Measurements from ENCODE around the gene CSNK2B.

CSNK2B gene

DNA sequence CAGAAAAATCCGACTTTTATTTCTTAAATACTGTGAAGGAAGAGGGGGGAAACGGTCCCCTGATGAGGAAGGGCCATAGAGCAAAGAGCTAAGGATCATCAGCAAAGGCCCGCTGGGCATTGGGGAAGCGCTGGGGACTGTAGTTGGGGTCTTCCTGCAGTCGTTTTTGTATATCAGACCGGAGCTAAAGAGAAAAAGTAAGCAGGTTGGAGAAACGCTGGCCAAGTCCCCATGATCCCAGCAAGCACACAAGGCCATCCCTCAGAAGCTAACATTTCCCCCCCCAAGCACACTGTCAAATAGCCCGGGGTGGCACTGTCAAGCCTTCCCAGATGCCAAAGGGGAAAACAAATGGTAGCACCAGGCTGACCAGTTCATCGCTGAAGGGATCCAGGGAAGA lies 26.8 kb upstream of the CSNK2B start:
- DNase-seq, result no peak

DNA sequence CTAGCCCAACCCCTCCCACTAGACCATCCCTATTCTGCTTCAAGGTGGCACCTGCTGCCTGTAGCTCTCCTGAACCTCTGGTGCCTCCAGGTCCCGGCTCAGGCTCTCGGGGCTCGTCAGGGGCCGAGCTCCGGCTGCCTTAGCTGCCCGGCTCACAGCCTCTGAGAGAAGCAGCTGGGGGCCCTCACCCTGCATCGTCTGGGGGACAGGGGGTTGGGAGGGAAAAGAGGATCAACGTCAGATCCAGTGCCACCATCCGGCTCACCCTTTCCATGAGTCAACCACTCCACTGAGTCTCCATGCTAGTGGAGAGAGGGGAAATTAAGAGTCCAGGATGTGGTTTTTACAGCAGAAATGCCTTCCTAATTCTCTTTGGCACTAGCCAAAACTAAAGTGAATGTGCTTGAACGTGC lies 26.4 kb upstream of the CSNK2B start:
- DNase-seq, result no peak

DNA sequence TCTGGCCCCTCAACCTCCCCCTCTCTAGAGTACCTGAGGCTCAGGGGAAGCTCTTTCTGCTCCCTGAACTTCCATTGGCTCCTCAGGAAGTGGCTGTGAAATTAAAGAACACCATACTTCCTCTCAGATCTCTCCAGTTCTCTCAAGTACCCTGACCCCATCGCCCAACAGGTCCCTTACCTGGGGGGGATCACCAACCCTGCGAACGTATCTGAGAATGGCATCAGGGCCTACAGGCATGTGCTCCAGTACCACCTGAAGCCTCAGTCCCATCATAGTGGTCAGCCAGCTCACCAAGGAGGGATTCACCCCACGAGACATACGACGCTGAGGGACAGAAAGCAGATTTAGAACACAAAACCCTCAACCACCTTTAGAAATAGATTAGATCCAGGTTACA lies 25.3 kb upstream of the CSNK2B start:
- no peak for DNase-seq

DNA sequence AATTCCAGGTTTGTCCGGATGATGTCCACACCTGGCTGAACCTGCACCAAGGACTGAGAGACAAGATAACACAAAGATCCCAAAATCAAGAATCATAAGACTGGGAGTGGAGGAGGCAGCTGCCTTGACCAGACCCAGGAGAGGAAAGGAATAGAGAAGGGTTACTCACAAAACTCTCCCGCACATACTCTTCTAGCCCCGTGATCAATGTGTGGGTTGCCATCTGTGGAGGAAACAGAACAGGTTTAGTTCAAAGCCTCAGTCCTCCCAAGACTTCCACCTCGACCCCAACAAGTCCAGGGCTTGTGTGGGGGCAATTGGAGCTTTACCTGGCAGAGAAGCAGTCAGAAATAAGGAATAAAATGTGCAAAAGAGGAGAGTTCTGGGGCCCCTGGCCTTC lies 24.5 kb upstream of the CSNK2B start:
- no peak for DNase-seq

DNA sequence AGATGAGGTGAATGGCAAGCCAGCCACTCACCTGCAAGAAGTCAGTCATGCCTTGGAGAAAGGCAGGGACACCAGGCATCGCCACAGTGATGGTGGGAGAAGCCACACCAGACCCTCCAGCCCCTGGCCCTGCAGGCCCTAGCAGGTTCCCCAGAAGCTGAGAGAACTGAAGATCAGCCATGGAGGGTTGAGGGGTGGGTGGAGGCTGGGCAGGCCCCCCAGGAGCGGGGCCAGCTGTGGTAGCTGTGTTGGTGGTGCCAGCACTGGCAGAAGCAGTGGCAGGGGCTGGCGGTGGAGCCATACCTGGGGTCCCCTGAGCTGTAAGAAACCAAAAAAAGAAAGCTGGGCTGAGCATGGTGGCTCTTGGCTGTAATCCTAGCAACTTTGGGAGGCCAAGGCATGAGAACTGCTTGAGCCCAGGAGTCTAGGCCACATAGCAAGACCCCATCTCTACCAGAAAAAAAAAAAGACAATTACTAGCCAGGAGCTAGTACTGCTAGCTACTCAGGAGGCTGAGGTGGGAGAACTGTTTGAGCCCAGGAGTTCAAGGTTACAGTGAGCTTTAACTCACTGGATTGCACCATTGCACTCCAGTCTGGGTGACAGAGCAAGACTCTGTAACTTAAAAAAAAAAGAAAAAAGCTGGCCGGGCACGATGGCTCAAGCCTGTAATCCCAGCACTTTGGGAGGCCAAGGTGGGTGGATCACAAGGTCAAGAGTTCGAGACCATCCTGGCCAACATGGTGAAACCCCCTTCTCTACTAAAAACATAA lies 22.9 kb upstream of the CSNK2B start:
- no peak for DNase-seq

DNA sequence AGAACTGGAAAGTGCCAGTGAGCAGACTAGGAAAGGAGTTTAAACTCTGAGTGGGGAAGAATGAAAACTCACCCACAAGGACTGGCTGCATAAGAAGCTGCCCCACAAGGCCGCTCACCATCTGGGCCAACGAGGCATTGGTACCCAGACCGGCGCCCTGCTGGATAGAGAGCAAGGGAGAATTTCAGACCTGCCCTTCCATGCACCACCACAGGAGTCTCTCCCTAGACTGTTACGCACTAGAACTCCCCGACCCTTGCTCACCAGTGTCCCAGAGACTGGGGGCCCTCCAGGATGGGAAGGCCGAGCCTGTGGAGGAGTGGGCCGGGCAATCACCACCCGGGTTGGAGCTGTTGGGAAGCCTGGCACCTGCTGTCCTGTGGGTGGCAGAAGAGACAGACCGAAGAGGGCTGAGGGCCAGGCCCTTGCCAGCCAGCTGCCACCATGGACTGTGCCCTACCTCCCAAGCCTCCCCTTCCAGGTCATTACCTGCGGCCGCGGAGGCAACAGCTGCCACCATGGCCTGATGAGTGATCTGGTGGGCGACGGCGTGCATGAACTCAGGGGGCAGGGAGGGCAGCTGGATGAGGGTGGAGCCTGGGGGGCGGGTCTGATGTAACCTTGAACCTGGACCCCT lies 21.9 kb upstream of the CSNK2B start:
- DNase-seq, result no peak

DNA sequence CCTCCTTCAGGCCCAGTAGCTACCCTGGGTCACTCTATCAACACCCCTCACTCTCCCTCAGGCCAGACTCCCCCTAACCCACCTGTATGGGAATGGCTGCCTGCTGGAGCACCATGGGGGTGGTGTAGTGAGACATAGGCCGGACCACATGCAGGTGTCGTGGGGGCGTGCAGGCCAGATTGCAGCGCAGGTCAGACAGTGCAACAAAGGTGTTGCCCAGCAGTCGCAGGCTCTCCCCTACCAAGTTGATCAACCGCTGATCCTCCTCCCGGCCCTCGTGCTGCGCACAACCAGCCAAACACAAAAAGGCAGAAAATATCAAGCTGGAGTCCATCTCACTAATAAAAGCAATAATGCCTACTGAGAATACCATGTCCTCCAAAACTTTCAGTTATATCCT lies 20.6 kb upstream of the CSNK2B start:
- DNase-seq, result no peak

DNA sequence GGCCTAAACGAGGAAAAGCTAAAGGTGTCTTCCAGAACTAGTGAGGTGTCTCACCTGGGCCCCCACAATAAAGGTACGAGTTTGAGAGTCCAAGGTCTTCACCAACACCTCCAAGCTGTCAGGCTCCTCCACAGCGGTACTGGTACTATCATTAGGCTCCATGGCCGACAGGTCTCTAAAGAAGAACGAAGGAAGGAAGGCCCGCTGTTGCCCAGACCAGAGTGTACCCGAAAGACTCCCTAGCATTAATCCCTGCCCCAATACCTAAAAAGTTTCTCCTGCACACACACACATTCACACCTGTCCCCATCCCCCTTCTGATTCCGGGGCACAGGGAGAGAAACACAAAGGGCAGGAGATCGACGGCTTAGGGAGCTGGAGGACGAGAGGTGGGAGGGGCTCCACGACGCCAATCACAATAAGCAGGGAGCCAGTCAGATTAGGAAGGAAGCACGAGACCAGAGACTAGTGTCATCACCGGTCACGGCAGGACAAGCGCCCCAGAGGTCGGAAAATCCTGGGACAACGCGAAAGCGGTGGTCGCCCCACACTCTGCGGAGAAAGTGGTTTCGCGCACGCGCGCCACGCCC lies 14.2 kb upstream of the CSNK2B start:
- peak; percentile 68 to 83 for DNase-seq

DNA sequence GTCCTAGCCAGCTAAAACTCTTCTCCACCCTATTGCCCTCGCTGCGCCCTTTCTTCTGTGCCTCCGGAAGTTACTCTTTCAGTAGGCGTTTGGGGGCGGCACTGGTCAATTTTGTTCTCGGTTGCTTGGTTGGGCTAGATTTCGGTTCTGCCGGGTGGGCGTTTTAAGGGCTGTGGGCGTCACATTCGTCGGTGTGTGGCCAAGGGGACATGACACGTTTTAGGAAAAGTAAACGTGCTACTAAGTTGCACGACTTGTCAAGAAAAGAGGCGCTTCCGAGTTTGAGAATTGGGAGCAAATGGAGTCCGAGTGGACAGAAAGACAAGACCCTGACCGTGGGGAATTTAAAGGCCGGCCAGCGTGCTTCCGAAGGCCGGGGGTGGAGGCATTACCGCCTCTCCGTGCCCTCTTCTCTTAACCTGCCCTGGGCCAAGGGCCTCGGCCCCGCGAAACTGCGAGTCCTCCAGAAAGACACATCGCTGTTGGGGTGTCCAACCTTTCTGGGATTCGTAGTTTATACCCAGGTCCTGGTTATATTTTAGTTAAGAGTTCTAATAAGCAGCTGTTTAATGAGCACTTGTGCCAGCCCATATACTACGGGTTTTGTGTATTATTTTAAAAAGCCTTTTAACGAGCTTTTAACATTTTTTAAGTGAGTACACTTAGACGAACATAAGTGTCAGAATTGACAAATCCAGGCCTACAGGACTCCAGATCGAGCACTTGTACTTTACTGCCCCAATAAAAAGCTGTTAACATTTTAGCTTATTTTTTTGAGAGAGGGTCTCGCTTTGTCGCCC lies 12.8 kb upstream of the CSNK2B start:
- peak; percentile 95 to 99 for DNase-seq

DNA sequence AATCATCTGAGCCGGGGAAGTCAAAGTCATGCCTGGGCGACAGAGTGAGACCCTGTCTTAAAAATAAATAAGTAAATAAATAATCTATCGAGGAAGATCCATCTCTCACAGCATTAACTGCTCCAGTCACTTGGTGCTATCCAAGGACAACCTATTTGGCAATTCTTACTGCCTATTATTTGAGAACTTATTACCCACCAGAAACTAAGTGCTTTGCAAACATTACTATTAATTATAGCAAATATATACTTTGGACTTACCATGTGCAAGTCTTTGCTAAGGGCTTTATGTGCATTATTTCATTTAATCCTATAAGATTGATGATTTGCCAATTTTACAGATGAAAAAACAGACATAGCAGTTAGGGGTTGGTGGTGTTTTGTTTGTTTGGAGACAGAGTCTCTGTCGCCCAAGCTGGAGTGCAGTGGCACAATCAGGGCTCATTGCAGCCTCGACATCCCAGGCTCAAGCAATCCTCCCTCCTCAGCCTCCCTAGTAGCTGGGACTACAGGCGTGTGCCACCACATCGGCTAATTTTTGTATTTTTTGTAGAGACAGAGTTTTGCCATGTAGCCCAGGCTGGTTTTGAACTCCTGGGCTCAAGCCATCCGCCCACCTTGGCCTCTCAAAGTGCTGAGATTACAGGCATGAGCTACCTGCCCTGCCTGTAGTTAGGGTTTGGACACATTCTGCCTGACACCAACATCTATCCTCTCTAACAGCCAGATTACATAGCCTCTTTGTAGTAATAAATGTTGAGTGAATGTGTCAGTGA lies 11.1 kb upstream of the CSNK2B start:
- no peak for DNase-seq

DNA sequence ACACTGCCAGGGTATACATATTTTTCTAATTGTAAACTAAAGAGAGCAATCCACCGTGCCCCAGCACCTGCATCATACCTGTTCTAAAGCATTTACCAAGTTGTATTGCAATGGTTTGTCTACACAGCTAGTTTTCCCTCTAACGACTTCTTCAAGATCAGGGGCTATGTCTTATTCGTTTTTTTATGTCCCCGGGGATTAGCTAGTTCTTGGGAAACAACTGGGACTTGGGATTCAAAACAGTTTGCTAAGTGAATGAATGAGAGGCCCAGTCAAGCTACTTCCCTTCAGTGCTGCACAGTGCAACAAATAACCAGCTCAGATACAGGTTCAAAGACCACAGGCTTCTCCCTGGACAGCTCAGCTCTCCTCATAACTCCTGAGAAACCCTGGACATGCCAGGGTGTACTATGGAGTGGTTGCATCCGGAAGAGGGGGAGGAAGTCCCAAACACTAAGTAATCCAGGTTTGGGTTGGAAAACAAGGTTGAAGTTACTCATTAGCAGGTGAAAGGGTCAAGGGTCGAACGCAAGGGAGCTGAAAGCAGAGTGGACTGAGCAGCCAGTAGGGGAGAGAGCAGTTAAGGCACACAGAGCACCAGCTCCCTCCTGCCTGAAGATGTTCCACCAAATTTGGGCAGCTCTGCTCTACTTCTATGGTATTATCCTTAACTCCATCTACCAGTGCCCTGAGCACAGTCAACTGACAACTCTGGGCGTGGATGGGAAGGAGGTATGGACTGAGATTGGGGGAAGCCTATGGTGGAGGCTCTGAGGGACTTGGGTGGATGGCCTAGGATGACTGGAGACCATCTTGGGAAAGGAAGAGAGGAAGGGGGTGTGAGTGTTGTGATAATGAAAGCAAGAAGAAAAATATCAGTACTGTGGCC lies 10.3 kb upstream of the CSNK2B start, which contains the start of gene APOM:
Gene APOM, plus strand, starts transcription at position 546 of the 889 bp plus-strand sequence. Its CDS starts 73 bp downstream, at position 619.
- no peak for DNase-seq

DNA sequence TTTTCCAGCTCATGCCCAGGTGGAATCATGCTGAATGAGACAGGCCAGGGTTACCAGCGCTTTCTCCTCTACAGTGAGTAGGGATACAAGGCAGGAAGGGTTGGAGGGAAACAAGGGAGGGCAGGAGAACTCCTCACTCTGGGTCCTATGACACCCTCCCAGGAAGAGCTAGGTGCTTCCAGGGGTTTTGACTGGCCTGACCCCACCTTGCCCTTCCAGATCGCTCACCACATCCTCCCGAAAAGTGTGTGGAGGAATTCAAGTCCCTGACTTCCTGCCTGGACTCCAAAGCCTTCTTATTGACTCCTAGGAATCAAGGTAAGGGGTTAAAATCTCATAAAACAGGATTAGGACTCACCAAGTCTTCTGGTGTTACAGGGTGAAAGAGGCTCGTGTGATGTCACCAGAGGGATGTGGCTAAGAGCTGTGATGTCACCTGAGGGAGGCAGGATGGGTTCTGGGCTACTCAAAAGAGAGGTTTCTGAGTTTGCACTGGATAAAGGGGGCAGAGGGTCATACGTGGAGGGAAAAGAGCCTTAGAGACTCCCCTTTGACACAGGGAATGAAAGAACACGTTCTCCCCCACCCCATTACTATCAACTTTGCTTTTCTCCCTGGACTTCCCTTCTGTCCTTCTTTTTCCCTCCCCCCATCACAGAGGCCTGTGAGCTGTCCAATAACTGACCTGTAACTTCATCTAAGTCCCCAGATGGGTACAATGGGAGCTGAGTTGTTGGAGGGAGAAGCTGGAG lies 8.3 kb upstream of the CSNK2B start:
- DNase-seq, result no peak

DNA sequence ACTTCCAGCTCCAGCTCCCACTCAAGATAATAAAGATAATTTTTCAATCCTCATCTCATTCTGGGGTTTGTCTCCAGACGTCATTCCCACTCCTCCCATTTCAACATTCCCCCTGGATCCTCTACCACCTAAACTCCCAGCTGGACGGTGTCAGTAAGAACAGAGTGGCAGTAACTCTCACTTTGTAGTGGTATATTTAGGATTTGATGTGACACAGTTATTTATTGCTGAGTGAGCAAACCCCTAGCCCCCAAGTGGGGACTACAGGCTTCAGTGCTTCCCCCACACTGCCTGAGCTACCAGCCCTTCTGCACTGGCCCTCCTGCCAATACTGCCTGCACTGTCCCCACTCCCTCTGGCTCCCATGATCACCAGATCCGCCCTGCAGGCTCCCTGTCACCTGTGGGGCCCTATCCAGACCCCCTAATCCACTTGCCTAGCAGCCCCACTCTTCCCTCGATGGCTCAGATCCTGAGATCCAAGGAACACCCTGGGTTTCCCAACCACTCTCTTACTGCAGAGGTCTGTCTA lies 7.7 kb upstream of the CSNK2B start:
- no peak for DNase-seq

DNA sequence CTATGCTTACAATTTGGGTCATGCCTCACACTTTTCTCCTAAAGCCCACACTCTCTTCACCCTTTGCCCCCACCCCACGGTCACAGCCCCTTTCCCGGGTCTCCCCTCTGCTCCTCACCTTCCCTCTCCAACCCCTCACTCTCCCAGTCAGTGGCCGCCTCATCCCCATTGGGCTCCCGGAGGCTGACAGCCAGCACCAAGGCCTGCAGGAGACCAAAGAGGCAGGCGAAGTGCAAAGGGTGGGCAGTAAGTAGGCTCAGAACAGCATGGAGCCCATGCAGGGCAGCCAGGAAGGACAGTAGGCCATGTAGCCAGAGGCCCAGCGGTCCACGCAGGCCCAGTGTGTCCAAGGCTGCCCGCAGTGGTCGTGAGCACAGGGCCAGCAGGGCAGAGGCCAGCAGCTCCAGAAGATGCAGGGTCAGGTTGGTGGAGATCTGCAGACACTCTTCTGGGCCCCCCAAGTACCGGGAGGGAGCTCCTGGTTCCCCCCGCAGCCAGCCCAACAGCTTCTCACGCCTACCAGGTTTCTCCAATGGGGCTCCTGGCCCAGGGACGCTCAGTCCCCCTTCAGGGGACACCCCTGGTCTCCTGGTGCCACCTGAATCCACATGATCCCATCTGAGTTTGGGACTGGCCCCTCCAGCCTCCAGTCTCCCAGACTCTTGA lies 6.8 kb upstream of the CSNK2B start:
- DNase-seq, result no peak

DNA sequence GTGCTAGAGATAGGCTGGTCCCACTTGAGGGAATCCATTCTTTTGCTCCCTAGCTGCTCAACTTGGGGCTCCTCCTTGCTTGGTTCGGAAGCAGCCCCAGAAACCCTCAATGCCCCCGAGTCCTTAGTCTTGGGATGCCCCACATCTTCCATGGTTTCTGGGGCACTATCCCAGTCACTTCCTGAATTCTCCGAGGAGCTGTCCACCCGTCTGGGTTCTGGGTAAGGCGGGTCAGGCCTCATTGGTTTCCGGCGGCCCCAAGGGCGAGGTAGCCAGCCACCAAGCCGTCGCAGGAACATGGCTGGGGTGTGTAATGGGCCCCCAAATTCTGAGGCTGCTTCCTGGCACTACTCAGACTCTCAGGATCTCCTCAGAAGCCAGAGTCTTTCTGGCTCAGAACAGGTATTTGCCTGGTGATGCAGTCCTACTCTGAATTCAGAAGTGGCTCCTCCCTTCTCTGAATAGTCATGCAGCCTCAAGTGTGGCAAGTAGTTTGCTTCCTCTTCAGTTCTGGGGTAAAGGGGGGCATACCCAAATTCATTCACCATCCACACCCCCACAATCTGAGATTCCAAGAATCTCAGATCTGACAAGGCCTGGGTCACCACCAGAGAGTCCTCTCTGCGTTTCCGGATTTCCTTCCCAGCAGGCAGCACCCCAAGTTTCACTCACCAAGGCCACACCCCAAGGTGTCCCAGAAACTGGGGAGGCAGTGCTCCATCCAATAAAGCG lies 6.1 kb upstream of the CSNK2B start:
- peak in 1 of 2 experiments; percentile 16 for DNase-seq

DNA sequence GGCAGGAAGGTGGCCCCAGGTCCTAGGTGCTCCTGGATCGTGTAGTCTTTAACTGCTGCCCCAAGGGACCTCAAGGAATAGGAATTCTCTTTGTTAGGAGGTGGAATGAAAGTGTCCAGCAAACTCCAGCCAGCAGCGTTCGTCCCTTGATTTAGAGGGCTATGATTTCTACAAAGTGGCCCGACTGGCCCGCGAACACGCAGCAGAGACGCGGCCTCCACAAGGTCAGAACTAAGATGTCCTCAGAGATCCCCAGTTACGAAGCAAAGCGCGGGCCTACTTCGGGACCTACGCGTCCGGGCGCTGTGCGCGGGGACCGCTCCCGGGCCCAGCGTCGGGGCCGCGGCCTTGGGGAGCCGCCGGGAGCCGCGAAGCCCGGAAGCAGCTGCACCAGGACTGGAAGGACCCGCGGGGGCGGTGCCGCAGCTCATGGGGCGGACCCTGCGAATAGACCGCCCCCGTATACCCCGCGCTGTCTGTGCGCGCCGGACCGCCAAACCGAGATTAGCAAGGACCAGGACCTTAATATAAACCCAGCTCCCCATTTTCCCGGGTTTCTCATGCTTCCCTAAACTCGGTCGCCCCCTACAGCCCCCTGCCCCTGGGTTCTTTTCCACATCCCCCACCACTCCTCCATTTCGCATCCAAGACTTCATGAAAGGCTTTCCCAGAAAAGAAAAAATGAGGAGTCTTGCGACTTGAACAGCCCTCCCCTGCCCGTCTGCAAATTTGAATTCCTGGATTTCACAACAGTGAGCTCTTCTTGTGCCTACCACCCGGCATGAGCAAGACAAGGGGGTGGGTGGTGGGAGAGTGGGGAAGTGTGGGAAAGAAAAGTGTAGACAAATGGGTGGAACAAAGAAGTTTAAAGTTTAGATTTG lies 5.3 kb upstream of the CSNK2B start, which contains the start of gene C6orf47:
Gene C6orf47, minus strand, starts transcription at position 398 of the 881 bp plus-strand sequence. CDS start 831 bp downstream, outside the sequence.
- DNase-seq, result peak in 1 of 2 experiments; percentile 82

DNA sequence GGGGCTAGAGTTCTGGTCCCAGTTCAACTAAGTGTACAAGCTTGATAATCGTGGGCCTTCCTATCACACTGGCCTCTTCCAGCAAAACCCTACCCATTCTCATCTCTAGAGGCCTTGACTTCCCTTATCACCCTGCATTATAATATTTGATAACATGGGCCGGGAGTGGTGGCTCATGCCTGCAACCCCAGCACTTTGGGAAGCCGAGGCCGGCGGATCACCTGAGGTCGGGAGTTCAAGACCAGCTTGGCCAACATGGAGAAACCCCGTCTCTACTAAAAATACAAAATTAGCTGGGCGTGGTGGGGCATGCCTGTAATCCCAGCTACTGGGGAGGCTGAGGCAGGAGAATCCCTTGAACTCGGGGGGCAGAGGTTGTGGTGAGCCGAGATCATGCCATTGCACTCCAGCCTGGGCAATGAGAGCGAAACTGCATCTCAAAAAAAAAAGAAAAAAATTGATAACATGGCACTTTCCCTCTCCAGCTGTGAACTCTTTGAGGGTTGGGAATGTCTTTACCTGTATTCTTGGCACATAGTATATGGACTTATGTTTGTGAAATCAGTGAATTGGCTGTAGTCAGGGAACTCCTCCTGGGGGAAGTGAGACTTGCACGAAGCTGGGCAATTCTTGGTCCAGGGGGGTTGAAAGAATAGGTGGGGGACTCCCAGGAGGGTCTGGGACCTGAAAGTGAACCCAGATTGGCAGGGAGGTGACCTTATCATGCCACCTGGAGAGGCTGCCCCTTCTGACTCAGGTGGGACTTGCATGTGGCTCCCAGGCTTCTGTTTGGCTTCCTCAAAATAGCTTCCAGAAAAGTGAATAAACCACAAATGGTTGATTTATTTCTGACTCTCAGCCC lies 4.4 kb upstream of the CSNK2B start:
- DNase-seq, result no peak
